ENCODE results near the gene TENT5C. TPM values are rescaled to one million over a fixed set of nuclear protein-coding genes. Genes with fewer than 3 reads are reported as not detected.

The TENT5C gene
- total and polyA plus RNA-seq, 10 of the 15 experiments (the other 5 are each of a cell fraction or from before 2014, with no cell fraction given) = 0.19 to 2.4 (median 0.78) TPM

GRCh38 chr1:117664314-117664713, 58.5 kb downstream of the TENT5C start (continued):
- peak; percentile 46; the same call in 1 of the 2 replicates for TF ChIP-seq TCF7 (IDR thresholded peaks at IDR 0.05; ENCODE audit: borderline replicate concordance)
- TF ChIP-seq DPF2 (IDR thresholded peaks at IDR 0.05) = peak; percentile 91
- TF ChIP-seq SREBF1 (IDR thresholded peaks at IDR 0.05; ENCODE audit: low read length) = no peak
- TF ChIP-seq CHD1 (IDR thresholded peaks at IDR 0.05; ENCODE audit: low read depth, low read length) = no peak
- no peak; the same call in 1 of the 2 replicates for TF ChIP-seq MEF2A (IDR thresholded peaks at IDR 0.05; ENCODE audit: insufficient read depth, low read depth, low read length)
- TF ChIP-seq CREM (IDR thresholded peaks at IDR 0.05; ENCODE audit: low read depth) = peak; percentile 97
- no peak for TF ChIP-seq SREBF2 (IDR thresholded peaks at IDR 0.05; ENCODE audit: low read length)
- TF ChIP-seq SP1 (IDR thresholded peaks at IDR 0.05; ENCODE audit: low read depth, low read length) = peak; percentile 70
- no peak for TF ChIP-seq MYB (IDR thresholded peaks at IDR 0.05; ENCODE audit: borderline replicate concordance, low read depth, low read length)
- no peak for TF ChIP-seq FOS (IDR thresholded peaks at IDR 0.05; ENCODE audit: borderline replicate concordance, extremely low read depth, insufficient read length)
- no peak for TF ChIP-seq CUX1 (IDR thresholded peaks at IDR 0.05; ENCODE audit: insufficient replicate concordance, low read depth, low read length)
- no peak for TF ChIP-seq MAX (IDR thresholded peaks at IDR 0.05; ENCODE audit: low read depth, low read length)
- no peak for TF ChIP-seq BCLAF1 (IDR thresholded peaks at IDR 0.05)
- no peak for TF ChIP-seq LARP7 (IDR thresholded peaks at IDR 0.05)
- 0 out of 2 replicates have a peak, but pooled peaks have one; percentile 67 for TF ChIP-seq JUND (IDR thresholded peaks at IDR 0.05; ENCODE audit: low read depth, low read length)
- peak; percentile 96 for TF ChIP-seq TBL1XR1 (IDR thresholded peaks at IDR 0.05; ENCODE audit: low read depth, low read length)
- TF ChIP-seq CBX5 (IDR thresholded peaks at IDR 0.05; ENCODE audit: low read depth) = peak; percentile 87
- TF ChIP-seq TARDBP (IDR thresholded peaks at IDR 0.05; ENCODE audit: borderline replicate concordance) = no peak
- no peak for TF ChIP-seq ZBTB11 (CRISPR knock-in tag; IDR thresholded peaks at IDR 0.05)

Data from GM12878 (cell line).